ENCODE measurements around the gene VMAC. TPM values are rescaled to one million over a fixed set of nuclear protein-coding genes. Genes with fewer than 3 reads are reported as not detected.

VMAC gene
- total and polyA plus RNA-seq, 2 of the 13 experiments (the other 11 are each of a cell fraction or from before 2014, with no cell fraction given): 2.4 TPM

DNA sequence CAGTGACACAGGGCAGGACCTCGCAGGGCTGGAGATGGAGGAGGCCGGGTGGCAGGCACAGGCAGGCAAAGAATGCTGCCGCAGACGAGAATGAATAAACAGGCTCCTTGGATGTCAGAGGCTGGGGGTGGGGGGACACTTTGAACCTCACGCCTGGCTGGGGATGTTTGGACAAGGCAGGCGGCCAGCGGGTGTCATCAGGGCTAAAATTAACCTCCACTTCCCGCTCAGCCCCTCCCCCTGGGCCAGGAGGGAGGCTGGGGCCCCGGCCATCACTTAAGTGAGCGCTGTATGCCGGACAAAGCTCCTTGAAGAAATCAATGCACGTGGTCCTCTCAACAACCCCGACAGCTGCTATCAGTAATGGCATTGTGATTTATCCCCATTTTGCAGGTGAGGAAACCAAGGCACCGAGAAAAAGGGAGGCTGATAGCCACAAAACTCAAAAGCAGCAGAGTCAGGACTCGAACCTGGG, 24.0 kb upstream of the VMAC start (continued):
- TF ChIP-seq, protein P1, sequence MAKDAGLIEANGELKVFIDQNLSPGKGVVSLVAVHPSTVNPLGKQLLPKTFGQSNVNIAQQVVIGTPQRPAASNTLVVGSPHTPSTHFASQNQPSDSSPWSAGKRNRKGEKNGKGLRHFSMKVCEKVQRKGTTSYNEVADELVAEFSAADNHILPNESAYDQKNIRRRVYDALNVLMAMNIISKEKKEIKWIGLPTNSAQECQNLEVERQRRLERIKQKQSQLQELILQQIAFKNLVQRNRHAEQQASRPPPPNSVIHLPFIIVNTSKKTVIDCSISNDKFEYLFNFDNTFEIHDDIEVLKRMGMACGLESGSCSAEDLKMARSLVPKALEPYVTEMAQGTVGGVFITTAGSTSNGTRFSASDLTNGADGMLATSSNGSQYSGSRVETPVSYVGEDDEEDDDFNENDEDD (CRISPR knock-in tag; IDR thresholded peaks at IDR 0.05; ENCODE audit: borderline replicate concordance): peak; percentile 67; the same call in 1 of the 2 replicates
- no peak for TF ChIP-seq CCAR2 (optimal IDR thresholded peaks at IDR 0.05; ENCODE audit: low read depth, low read length)
- no peak for TF ChIP-seq PHF8 (CRISPR knock-in tag; IDR thresholded peaks at IDR 0.05)
- peak; percentile 84; the same call in 1 of the 2 replicates for TF ChIP-seq ZNF451 (CRISPR knock-in tag; IDR thresholded peaks at IDR 0.05)
- TF ChIP-seq, protein P2, sequence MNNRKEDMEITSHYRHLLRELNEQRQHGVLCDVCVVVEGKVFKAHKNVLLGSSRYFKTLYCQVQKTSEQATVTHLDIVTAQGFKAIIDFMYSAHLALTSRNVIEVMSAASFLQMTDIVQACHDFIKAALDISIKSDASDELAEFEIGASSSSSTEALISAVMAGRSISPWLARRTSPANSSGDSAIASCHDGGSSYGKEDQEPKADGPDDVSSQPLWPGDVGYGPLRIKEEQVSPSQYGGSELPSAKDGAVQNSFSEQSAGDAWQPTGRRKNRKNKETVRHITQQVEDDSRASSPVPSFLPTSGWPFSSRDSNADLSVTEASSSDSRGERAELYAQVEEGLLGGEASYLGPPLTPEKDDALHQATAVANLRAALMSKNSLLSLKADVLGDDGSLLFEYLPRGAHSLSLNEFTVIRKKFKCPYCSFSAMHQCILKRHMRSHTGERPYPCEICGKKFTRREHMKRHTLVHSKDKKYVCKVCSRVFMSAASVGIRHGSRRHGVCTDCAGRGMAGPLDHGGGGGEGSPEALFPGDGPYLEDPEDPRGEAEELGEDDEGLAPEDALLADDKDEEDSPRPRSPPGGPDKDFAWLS (CRISPR knock-in tag; IDR thresholded peaks at IDR 0.05; ENCODE audit: borderline replicate concordance): no peak
- no peak for TF ChIP-seq ZNF619 (CRISPR knock-in tag; IDR thresholded peaks at IDR 0.05)
- TF ChIP-seq ZBTB1 (CRISPR knock-in tag; IDR thresholded peaks at IDR 0.05; ENCODE audit: borderline replicate concordance): no peak
- TF ChIP-seq, protein P3, sequence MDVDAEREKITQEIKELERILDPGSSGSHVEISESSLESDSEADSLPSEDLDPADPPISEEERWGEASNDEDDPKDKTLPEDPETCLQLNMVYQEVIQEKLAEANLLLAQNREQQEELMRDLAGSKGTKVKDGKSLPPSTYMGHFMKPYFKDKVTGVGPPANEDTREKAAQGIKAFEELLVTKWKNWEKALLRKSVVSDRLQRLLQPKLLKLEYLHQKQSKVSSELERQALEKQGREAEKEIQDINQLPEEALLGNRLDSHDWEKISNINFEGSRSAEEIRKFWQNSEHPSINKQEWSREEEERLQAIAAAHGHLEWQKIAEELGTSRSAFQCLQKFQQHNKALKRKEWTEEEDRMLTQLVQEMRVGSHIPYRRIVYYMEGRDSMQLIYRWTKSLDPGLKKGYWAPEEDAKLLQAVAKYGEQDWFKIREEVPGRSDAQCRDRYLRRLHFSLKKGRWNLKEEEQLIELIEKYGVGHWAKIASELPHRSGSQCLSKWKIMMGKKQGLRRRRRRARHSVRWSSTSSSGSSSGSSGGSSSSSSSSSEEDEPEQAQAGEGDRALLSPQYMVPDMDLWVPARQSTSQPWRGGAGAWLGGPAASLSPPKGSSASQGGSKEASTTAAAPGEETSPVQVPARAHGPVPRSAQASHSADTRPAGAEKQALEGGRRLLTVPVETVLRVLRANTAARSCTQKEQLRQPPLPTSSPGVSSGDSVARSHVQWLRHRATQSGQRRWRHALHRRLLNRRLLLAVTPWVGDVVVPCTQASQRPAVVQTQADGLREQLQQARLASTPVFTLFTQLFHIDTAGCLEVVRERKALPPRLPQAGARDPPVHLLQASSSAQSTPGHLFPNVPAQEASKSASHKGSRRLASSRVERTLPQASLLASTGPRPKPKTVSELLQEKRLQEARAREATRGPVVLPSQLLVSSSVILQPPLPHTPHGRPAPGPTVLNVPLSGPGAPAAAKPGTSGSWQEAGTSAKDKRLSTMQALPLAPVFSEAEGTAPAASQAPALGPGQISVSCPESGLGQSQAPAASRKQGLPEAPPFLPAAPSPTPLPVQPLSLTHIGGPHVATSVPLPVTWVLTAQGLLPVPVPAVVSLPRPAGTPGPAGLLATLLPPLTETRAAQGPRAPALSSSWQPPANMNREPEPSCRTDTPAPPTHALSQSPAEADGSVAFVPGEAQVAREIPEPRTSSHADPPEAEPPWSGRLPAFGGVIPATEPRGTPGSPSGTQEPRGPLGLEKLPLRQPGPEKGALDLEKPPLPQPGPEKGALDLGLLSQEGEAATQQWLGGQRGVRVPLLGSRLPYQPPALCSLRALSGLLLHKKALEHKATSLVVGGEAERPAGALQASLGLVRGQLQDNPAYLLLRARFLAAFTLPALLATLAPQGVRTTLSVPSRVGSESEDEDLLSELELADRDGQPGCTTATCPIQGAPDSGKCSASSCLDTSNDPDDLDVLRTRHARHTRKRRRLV (CRISPR knock-in tag; IDR thresholded peaks at IDR 0.05): 0 out of 2 replicates have a peak, but pooled peaks have one; percentile 59
- no peak for TF ChIP-seq ZNF644 (CRISPR knock-in tag; IDR thresholded peaks at IDR 0.05; ENCODE audit: low read depth)
- no peak for TF ChIP-seq FOXP1 (IDR thresholded peaks at IDR 0.05)
- TF ChIP-seq FOXP1 (CRISPR knock-in tag; IDR thresholded peaks at IDR 0.05): peak; percentile 61; the same call in 1 of the 2 replicates
- TF ChIP-seq HOXA3 (CRISPR knock-in tag; IDR thresholded peaks at IDR 0.05): peak; percentile 89
- no peak for TF ChIP-seq IRX3 (CRISPR knock-in tag; IDR thresholded peaks at IDR 0.05; ENCODE audit: borderline replicate concordance, low read depth)
- no peak for TF ChIP-seq ZNF777 (CRISPR knock-in tag; IDR thresholded peaks at IDR 0.05)
- TF ChIP-seq ESRRA (CRISPR knock-in tag; IDR thresholded peaks at IDR 0.05; ENCODE audit: low read depth): peak; percentile 40; the same call in 1 of the 2 replicates
- TF ChIP-seq, protein P4, sequence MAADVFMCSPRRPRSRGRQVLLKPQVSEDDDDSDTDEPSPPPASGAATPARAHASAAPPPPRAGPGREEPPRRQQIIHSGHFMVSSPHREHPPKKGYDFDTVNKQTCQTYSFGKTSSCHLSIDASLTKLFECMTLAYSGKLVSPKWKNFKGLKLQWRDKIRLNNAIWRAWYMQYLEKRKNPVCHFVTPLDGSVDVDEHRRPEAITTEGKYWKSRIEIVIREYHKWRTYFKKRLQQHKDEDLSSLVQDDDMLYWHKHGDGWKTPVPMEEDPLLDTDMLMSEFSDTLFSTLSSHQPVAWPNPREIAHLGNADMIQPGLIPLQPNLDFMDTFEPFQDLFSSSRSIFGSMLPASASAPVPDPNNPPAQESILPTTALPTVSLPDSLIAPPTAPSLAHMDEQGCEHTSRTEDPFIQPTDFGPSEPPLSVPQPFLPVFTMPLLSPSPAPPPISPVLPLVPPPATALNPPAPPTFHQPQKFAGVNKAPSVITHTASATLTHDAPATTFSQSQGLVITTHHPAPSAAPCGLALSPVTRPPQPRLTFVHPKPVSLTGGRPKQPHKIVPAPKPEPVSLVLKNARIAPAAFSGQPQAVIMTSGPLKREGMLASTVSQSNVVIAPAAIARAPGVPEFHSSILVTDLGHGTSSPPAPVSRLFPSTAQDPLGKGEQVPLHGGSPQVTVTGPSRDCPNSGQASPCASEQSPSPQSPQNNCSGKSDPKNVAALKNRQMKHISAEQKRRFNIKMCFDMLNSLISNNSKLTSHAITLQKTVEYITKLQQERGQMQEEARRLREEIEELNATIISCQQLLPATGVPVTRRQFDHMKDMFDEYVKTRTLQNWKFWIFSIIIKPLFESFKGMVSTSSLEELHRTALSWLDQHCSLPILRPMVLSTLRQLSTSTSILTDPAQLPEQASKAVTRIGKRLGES (CRISPR knock-in tag; IDR thresholded peaks at IDR 0.05; ENCODE audit: borderline replicate concordance): no peak
- TF ChIP-seq RFX5 (IDR thresholded peaks at IDR 0.05; ENCODE audit: low read depth, low read length): no peak
- TF ChIP-seq ISL2 (CRISPR knock-in tag; IDR thresholded peaks at IDR 0.05): peak; percentile 75
